ENCODE results near the gene PBX1.
"Not testable (repeated sequence)": the region's sequence is repeated elsewhere in the genome, so short reads cannot be mapped to it uniquely, and the experiment has no call there.

The PBX1 gene

DNA sequence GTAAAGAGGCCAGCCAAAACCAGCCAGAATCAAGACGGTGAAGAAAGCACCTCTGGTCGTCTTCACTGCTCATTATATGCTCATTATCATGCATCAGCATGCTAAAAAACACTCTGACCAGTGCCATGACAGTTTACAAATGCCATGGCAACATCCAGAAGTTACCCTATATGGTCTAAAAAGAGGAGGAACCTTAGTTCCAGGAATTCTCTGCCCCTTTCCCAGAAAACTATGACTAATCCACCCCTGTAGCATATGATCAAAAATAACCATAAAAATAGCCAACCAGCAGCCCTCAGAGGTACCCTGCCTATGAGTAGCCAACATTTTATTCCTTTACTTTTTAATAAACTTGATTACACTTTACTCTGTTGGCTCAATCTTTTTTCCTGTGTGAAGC lies 34.2 kb upstream of the PBX1 start:
- FAIRE-seq (no peak), DNase-seq (ENCODE audit: insufficient read length, low spot score) (no peak)
- no peak for TF ChIP-seq POLR2A (IDR thresholded peaks at IDR 0.05; ENCODE audit: low read depth, low read length)

DNA sequence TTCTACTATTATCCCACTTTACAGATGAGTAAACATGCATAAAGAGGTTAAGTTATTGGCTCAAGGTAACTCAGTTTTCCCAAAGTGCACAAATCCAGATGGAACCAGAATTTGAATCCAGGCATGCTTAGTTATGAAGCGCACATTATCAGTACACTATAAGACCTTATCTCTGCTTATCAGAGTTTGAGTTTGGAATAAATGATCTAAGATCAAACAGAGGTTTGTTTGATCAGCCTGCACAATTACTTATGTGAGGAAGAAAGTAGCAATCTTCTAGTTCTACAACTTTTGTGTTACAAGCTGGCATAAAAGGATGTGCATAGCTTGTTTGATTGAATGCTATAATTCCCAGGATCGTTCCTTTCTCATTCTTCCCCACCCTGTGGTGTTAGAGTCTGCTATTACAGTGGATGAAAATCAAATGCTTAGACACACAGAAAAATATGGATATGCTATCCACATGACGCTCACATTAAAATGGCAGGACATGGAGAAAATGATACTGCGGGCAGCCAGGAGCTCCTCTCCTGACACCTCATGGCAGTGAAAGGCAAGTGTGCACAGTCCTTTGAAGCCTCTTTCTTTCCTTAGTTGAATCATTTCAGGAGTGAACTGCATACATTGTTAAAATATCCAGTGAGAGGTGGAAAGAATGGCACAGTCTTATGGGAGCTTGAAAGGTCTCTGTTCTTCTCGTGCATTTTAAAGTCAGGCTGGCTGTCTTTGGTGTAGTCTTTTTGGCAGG lies 23.9 kb upstream of the PBX1 start:
- no peak for TF ChIP-seq POU2F2 (IDR thresholded peaks at IDR 0.05; ENCODE audit: low read depth, low read length)
- no peak for TF ChIP-seq PAX5 (IDR thresholded peaks at IDR 0.05; ENCODE audit: insufficient read depth, low read length, severe bottlenecking)
- no peak for TF ChIP-seq POLR2A (IDR thresholded peaks at IDR 0.05; ENCODE audit: low read depth, low read length)
- no peak for TF ChIP-seq POLR2AphosphoS5 (IDR thresholded peaks at IDR 0.05; ENCODE audit: low read depth, low read length)
- no peak for TF ChIP-seq TAF1 (IDR thresholded peaks at IDR 0.05; ENCODE audit: low read depth, low read length)
- no peak for TF ChIP-seq SPI1 (IDR thresholded peaks at IDR 0.05; ENCODE audit: low read depth, low read length)
- no peak for DNase-seq (ENCODE audit: insufficient read length, low spot score)
- no peak for FAIRE-seq

DNA sequence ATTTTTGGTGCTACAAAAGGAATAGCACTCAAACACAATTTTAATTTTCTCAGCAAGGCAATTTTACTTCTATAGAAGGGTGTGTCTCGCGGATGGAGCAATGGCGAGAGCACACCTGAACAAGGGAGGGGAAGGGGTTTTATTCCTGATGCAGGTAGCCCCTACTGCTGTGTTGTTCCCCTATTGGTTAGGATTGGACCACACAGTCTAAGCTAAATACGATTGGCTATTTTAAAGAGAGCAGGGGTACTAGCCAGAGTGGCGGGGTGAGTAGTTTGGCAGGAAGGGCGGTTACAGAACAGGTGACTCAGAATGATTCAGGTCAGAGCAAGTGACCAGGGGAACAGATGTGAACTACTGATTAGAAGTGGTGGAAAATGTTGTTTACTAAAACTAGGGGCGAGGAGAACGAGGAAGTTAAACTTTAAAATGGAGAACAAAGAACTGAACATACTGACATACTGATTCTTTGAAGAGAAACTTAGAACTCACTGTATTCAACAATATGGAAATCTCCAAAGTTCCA lies 6.5 kb upstream of the PBX1 start:
- DNase-seq (ENCODE audit: insufficient read length, low spot score); FAIRE-seq: not testable (repeated sequence)

- TF ChIP-seq POU2F2 (IDR thresholded peaks at IDR 0.05; ENCODE audit: low read depth, low read length), result no peak
- no peak for TF ChIP-seq PAX5 (IDR thresholded peaks at IDR 0.05; ENCODE audit: insufficient read depth, low read length, severe bottlenecking)
- TF ChIP-seq SPI1 (IDR thresholded peaks at IDR 0.05; ENCODE audit: low read depth, low read length), result no peak
- TF ChIP-seq TAF1 (IDR thresholded peaks at IDR 0.05; ENCODE audit: low read depth, low read length), result no peak
- no peak for TF ChIP-seq POLR2AphosphoS5 (IDR thresholded peaks at IDR 0.05; ENCODE audit: low read depth, low read length)
- TF ChIP-seq POLR2A (IDR thresholded peaks at IDR 0.05; ENCODE audit: low read depth, low read length), result no peak
- DNase-seq (ENCODE audit: insufficient read length, low spot score) (no peak), FAIRE-seq (no peak)
These were observed 1.7 kb upstream of the PBX1 start for GRCh38 chr1:164557270-164557669.

DNA sequence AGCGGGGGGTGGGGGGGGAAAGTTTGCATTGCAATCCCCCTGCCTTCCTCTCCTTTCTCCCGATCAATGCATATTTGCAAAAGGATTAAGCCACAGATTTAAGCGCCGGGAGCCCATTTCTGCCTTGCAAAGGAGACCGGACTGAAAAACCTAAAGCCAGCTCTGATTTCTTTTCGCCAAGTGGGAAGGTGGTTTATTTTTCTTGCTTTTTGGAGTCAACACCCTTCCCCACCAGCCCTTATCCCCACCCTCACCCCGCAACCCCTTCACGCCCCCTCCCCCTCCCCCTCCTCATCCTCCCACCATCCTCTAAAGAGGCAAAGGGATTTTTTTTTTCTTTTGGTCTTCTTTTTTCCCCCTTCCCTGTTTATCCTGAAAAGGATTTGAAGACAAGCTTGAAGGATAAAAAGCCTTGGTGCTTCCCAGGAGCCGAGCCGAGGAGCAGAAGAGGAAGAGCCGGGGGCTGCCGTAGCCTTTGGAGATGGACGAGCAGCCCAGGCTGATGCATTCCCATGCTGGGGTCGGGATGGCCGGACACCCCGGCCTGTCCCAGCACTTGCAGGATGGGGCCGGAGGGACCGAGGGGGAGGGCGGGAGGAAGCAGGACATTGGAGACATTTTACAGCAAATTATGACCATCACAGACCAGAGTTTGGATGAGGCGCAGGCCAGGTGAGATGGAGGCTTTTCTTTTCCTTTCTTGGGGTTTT lies 513 bp downstream of the PBX1 start:
- no peak for TF ChIP-seq SPI1 (IDR thresholded peaks at IDR 0.05; ENCODE audit: low read depth, low read length)
- no peak for TF ChIP-seq POU2F2 (IDR thresholded peaks at IDR 0.05; ENCODE audit: low read depth, low read length)
- TF ChIP-seq TAF1 (IDR thresholded peaks at IDR 0.05; ENCODE audit: low read depth, low read length), result no peak
- no peak for DNase-seq (ENCODE audit: insufficient read length, low spot score)
- no peak for FAIRE-seq

DNA sequence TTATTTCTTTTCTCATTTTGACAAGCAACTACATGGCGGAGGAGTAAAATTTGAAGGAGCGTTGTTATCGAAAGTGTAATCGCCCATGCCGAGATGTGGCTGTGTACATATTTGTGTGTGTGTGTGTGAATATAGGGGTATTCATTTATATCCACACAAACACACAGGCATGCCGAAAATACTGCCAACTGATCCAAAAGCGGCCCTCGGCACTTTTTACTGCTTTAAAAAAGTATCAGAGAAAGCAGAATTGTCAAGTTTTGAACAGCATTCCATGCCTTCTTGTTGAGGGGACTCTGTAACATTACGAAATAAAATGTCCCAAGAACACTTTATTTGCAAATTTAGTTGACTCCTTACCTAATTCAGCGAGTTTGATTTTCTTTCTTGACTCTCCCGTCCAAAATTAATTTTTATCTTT lies 1.1 kb downstream of the PBX1 start:
- DNase-seq (ENCODE audit: insufficient read length, low spot score) (no peak), FAIRE-seq (no peak)
- no peak for TF ChIP-seq TAF1 (IDR thresholded peaks at IDR 0.05; ENCODE audit: low read depth, low read length)
- TF ChIP-seq SPI1 (IDR thresholded peaks at IDR 0.05; ENCODE audit: low read depth, low read length), result no peak
- no peak for TF ChIP-seq POLR2A (IDR thresholded peaks at IDR 0.05; ENCODE audit: low read depth, low read length)
- no peak for TF ChIP-seq POLR2AphosphoS5 (IDR thresholded peaks at IDR 0.05; ENCODE audit: low read depth, low read length)
- no peak for TF ChIP-seq PAX5 (IDR thresholded peaks at IDR 0.05; ENCODE audit: insufficient read depth, low read length, severe bottlenecking)
- no peak for TF ChIP-seq POU2F2 (IDR thresholded peaks at IDR 0.05; ENCODE audit: low read depth, low read length)

- TF ChIP-seq POLR2AphosphoS5 (IDR thresholded peaks at IDR 0.05; ENCODE audit: low read depth, low read length) (no peak), POU2F2 (IDR thresholded peaks at IDR 0.05; ENCODE audit: low read depth, low read length) (no peak), PAX5 (IDR thresholded peaks at IDR 0.05; ENCODE audit: insufficient read depth, low read length, severe bottlenecking) (no peak), POLR2A (IDR thresholded peaks at IDR 0.05; ENCODE audit: low read depth, low read length) (no peak), TAF1 (IDR thresholded peaks at IDR 0.05; ENCODE audit: low read depth, low read length) (no peak), SPI1 (IDR thresholded peaks at IDR 0.05; ENCODE audit: low read depth, low read length) (no peak)
- DNase-seq (ENCODE audit: insufficient read length, low spot score), result no peak
- FAIRE-seq, result no peak
These were observed 1.6 kb downstream of the PBX1 start for GRCh38 chr1:164560556-164560955.

GRCh38 chr1:164561007-164561406 lies 2.0 kb downstream of the PBX1 start:
- FAIRE-seq, result no peak
- no peak for TF ChIP-seq POU2F2 (IDR thresholded peaks at IDR 0.05; ENCODE audit: low read depth, low read length)
- TF ChIP-seq SPI1 (IDR thresholded peaks at IDR 0.05; ENCODE audit: low read depth, low read length), result no peak
- TF ChIP-seq POLR2AphosphoS5 (IDR thresholded peaks at IDR 0.05; ENCODE audit: low read depth, low read length), result no peak
- no peak for TF ChIP-seq TAF1 (IDR thresholded peaks at IDR 0.05; ENCODE audit: low read depth, low read length)
- no peak for TF ChIP-seq POLR2A (IDR thresholded peaks at IDR 0.05; ENCODE audit: low read depth, low read length)
- no peak for TF ChIP-seq PAX5 (IDR thresholded peaks at IDR 0.05; ENCODE audit: insufficient read depth, low read length, severe bottlenecking)
- DNase-seq (ENCODE audit: insufficient read length, low spot score), result no peak

DNA sequence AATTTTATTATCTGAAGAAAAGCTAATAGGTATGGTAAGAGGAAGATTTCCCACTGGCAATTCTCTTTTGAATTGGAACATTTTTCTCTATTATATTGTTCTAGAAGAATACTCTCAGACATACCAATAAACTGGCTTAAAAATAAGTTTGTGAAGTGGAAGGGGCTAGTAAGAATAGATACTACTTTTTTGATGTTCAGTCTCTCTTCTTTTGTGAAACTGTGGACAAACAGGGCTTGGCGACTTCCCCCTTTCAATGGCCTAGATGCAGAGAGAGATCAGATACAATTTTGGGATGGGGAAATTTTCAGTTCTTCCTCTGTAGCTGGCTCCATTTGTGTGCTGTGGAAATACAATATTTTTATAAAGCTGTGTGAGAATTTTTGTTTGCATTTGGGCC lies 2.5 kb downstream of the PBX1 start:
- FAIRE-seq, result no peak
- no peak for DNase-seq (ENCODE audit: insufficient read length, low spot score)
- no peak for TF ChIP-seq POLR2AphosphoS5 (IDR thresholded peaks at IDR 0.05; ENCODE audit: low read depth, low read length)
- no peak for TF ChIP-seq SPI1 (IDR thresholded peaks at IDR 0.05; ENCODE audit: low read depth, low read length)
- TF ChIP-seq TAF1 (IDR thresholded peaks at IDR 0.05; ENCODE audit: low read depth, low read length), result no peak
- TF ChIP-seq POLR2A (IDR thresholded peaks at IDR 0.05; ENCODE audit: low read depth, low read length), result no peak
- TF ChIP-seq POU2F2 (IDR thresholded peaks at IDR 0.05; ENCODE audit: low read depth, low read length), result no peak
- TF ChIP-seq PAX5 (IDR thresholded peaks at IDR 0.05; ENCODE audit: insufficient read depth, low read length, severe bottlenecking), result no peak

DNA sequence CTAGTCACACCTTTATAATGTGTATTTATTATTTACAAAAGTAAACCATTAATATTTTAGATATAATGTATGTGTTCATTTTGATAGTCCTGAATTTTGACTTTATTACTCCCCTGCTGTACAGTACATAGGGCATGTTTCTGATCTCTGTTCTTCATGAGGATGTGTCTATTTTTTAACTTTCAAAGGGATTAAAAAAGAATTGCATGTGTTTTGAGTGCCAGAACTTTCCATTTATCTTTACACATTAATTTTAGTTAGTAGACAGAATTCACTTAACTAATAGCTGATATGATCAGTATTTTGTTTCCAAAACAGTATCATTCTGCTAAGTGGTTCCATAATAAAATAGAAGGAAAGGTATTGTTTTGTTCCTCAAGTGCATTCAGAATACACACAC lies 3.1 kb downstream of the PBX1 start:
- no peak for TF ChIP-seq POLR2A (IDR thresholded peaks at IDR 0.05; ENCODE audit: low read depth, low read length)
- no peak for TF ChIP-seq POLR2AphosphoS5 (IDR thresholded peaks at IDR 0.05; ENCODE audit: low read depth, low read length)
- TF ChIP-seq SPI1 (IDR thresholded peaks at IDR 0.05; ENCODE audit: low read depth, low read length), result no peak
- TF ChIP-seq TAF1 (IDR thresholded peaks at IDR 0.05; ENCODE audit: low read depth, low read length), result no peak
- TF ChIP-seq POU2F2 (IDR thresholded peaks at IDR 0.05; ENCODE audit: low read depth, low read length), result no peak
- TF ChIP-seq PAX5 (IDR thresholded peaks at IDR 0.05; ENCODE audit: insufficient read depth, low read length, severe bottlenecking), result no peak
- DNase-seq (ENCODE audit: insufficient read length, low spot score) (no peak), FAIRE-seq (no peak)

Data from GM12891 (cell line).